Retinal pigment epithelial cell (primary cell): ENCODE measurements around the gene OR5C1.
"Not testable (repeated sequence)": the region's sequence is repeated elsewhere in the genome, so short reads cannot be mapped to it uniquely, and the experiment has no call there.

Experiments
- DNase-seq: peaks from one replicate; pipeline ENCODE4 v3.0.0-alpha.2; 2010; ENCODE audit warnings: low read depth
- H3K4me3 ChIP-seq: 2 replicates; pipeline ENCODE4 v1.5.1; 2011; ENCODE audit warnings: mild to moderate bottlenecking, low read length, control low read depth, moderate library complexity
- TF ChIP-seq, protein P1 (sequence below): conservative IDR thresholded peaks from 2 replicates; pipeline ENCODE4 v1.5.1; 2011; ENCODE audit warnings: low read depth, low read length, control low read depth, inconsistent platforms

OR5C1 gene

DNA sequence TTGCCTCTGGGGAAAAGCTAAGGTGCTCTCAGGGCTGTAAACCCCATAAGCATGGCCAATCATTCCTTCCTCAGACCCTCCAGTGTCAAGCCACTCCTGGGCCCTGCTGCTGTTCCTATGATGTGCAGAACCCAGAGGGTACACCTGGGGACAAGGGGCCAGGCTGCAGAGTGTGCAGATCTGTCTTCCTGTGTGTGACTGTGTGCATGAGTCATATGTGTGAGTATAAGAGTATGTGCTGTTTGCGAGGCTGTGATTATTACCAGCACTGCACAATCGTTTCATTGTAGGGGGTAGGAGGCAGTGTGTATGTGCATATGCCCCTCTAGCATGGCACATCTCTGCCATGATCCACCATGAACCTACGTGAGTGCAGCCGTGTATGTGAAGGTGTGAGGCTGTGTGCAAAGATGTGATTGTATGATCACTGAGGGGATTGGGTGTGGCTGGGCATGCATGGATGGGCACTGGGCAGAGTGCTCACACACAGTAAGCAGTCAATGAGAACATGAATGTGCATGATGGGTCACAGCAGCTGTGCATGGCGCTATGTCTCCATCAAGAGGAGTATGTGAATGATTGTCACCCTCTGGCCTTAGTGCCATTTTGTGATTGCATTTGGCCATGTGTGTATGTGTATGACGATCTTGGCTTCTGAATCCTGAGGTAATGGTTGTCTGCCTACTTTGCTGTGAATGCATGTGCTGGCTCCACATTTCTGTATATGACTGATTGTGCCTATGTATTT lies 8.8 kb downstream of the OR5C1 start:
- no peak for DNase-seq
- TF ChIP-seq, protein P1, sequence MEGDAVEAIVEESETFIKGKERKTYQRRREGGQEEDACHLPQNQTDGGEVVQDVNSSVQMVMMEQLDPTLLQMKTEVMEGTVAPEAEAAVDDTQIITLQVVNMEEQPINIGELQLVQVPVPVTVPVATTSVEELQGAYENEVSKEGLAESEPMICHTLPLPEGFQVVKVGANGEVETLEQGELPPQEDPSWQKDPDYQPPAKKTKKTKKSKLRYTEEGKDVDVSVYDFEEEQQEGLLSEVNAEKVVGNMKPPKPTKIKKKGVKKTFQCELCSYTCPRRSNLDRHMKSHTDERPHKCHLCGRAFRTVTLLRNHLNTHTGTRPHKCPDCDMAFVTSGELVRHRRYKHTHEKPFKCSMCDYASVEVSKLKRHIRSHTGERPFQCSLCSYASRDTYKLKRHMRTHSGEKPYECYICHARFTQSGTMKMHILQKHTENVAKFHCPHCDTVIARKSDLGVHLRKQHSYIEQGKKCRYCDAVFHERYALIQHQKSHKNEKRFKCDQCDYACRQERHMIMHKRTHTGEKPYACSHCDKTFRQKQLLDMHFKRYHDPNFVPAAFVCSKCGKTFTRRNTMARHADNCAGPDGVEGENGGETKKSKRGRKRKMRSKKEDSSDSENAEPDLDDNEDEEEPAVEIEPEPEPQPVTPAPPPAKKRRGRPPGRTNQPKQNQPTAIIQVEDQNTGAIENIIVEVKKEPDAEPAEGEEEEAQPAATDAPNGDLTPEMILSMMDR = no peak
- no peak overlapping the region for H3K4me3 ChIP-seq

DNA sequence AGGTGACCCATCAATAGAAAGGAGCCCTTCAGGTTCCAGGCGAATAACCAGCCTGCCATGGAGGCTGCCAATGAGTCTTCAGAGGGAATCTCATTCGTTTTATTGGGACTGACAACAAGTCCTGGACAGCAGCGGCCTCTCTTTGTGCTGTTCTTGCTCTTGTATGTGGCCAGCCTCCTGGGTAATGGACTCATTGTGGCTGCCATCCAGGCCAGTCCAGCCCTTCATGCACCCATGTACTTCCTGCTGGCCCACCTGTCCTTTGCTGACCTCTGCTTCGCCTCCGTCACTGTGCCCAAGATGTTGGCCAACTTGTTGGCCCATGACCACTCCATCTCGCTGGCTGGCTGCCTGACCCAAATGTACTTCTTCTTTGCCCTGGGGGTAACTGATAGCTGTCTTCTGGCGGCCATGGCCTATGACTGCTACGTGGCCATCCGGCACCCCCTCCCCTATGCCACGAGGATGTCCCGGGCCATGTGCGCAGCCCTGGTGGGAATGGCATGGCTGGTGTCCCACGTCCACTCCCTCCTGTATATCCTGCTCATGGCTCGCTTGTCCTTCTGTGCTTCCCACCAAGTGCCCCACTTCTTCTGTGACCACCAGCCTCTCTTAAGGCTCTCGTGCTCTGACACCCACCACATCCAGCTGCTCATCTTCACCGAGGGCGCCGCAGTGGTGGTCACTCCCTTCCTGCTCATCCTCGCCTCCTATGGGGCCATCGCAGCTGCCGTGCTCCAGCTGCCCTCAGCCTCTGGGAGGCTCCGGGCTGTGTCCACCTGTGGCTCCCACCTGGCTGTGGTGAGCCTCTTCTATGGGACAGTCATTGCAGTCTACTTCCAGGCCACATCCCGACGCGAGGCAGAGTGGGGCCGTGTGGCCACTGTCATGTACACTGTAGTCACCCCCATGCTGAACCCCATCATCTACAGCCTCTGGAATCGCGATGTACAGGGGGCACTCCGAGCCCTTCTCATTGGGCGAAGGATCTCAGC lies 11.6 kb downstream of the OR5C1 start, which contains the start of gene OR1K1:
TSS of gene OR1K1 (plus strand) at position 58 of the 995 bp plus-strand sequence. CDS start at position 58, 0 bp downstream.
- TF ChIP-seq, protein P1 = no peak
- no peak for DNase-seq
- H3K4me3 ChIP-seq = no peak within 1 kb of the TSS

DNA sequence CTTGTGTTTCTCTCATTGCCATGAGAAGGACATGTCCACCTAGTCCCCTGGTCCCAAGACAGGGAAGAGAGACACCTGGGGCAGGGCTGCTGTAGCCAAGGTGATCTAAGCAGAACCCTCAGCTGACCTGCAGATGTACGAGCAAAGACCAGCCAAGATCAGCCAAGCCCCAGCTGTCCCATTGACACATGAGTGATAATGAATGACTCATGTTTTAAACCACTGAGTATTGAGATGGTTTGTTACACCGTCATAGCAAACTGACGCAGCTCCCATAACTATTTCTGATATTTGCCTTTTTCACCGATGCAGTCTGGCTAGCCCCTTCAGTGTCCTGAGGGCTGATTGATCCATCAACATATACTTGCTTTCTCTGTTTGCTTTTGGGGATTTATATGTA lies 17.9 kb downstream of the OR5C1 start:
- no peak for DNase-seq
- TF ChIP-seq, protein P1 = no peak
- no peak overlapping the region for H3K4me3 ChIP-seq

DNA sequence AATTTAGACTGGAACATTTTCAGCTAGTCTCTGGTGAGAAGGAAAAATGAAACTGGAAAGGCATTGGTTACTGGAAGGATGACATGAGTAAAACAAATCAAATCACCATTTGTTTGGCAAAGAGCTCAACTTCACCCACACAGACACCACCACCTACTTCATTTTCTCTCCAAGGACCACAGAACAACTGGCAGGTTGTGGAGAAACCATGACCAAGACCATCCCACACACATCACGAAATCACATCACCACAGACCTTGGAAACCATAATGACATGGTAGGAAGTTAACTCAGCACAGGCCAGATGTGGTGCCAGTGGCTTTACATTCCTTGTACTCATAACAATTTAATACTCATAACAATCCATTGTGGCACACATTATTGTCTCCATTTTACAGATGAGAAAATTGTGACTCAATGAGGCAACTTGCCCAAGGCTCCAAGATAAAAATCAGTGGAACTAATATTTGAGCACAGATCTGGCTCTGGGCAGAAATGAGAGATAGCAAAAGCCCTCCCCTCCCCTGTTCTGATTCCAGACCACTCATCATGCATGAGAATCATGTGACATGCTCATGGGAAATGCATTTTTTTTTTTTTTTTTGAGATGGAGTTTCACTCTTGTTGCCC lies 18.7 kb downstream of the OR5C1 start:
- DNase-seq = no peak
- TF ChIP-seq, protein P1 = no peak
- no peak overlapping the region for H3K4me3 ChIP-seq

DNA sequence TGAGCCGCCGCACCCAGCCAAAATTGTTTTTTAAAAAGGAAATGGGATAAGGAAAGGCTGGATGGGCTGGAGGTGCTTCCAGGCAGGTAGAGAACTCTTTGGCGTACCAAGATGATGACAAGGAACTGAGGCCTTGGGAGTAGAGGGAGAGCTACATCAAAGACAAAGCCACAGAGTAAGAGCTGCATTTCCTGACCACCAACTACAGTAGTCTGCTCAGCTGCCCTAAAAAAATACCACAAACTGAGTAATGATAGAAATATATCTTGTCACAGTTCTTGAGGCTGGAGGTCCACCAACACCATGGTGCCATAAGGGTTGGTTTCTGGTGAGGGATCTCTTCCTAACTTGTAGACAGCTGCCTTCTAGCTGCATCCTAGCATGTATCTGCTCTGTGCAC lies 19.4 kb downstream of the OR5C1 start:
- no peak overlapping the region for H3K4me3 ChIP-seq
- no peak for DNase-seq
- TF ChIP-seq, protein P1 = no peak

DNA sequence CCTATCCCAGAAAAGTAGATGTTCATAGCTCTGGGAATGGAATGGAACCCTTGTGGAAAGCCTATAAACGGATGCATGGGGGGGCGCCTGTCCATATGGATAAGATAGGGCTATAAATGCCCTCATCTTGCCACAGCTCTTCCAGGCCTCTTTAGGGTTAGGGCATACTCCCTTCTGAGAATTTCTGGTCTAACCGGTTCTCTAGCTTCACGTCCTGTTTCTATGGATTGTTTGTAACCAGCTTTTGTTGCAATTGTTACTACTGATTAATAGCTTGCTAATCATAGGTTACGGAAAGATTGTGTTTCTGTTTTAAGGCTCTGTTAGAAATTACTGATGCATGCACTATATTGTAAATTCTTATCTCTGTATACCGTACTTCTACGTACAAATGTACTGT lies 20.5 kb downstream of the OR5C1 start:
- H3K4me3 ChIP-seq, DNase-seq: not testable (repeated sequence)

DNA sequence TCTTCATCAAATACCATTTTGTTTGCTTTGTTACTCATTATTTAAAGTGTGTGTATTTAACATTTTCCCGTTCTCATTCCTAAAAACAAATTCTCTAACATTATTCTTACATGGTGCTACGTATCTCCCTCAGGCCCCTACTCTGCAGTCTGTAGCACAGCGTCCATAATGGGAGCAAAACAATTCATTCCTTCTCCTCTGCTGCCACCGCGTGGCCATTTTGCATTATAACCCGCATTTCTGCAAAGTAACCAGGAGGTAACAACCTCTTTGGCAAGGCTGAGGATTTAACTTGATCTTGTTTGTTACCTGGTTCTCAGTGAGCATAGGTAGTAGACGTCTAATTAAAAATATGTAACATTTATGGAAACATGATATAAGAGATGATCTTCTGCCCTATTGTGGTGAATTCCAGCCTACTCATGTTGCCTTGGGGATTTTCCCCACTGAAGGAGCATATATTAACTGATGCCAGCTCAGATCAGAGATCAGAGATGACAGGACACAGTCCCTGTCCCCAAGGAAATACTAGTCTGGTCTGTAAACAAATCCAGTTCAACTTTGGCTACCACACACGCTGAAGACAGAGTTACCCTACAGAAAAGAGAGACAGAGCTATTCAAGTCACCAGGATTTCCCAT lies 21.7 kb downstream of the OR5C1 start:
- H3K4me3 ChIP-seq = no peak overlapping the region
- TF ChIP-seq, protein P1 = peak; percentile 68
- no peak for DNase-seq
